ENCODE measurements around the gene ALKBH2.

The ALKBH2 gene

GRCh38 chr12:109115758-109116610, 22.7 kb upstream of the ALKBH2 start, which contains the start of gene ACACB:
Gene ACACB (plus strand): TSS chr12:109116587. CDS start chr12:109139406, 22,819 bp downstream.
- Histone ChIP-seq H3K27me3 (ENCODE audit: insufficient read depth, poor library complexity, severe bottlenecking) (no peaks in the 10 kb centered on the region), H3K27ac (replicated peaks) (peak within 1 kb of the TSS; percentile 60), H3K4me3 (replicated peaks; ENCODE audit: insufficient read depth, low read length) (no peak within 1 kb of the TSS)
- TF ChIP-seq GABPA (IDR thresholded peaks at IDR 0.05; ENCODE audit: low read depth) = no peak
- TF ChIP-seq POLR2AphosphoS5 (IDR thresholded peaks at IDR 0.05; ENCODE audit: low read depth) = peak; percentile 45; the same call in 1 of the 2 replicates
- peak in 1 of 2 experiments; percentile 80 for DNase-seq (ENCODE audit: low read depth in 1 of 2, low spot score in 1 of 2)

- no peak for DNase-seq (ENCODE audit: low read depth in 1 of 2, low spot score in 1 of 2)
- TF ChIP-seq CTCF (IDR thresholded peaks at IDR 0.05; ENCODE audit: insufficient read depth, low read length) (no peak), SPI1 (IDR thresholded peaks at IDR 0.05; ENCODE audit: borderline replicate concordance, low read depth) (no peak), POLR2AphosphoS5 (IDR thresholded peaks at IDR 0.05; ENCODE audit: low read depth) (no peak), REST (IDR thresholded peaks at IDR 0.05; ENCODE audit: insufficient replicate concordance, low read depth) (no peak), GABPA (IDR thresholded peaks at IDR 0.05; ENCODE audit: low read depth) (no peak)
- no peaks in the 10 kb centered on the region for H3K27me3 ChIP-seq (ENCODE audit: insufficient read depth, poor library complexity, severe bottlenecking)
- no peak overlapping the region for H3K4me3 ChIP-seq (replicated peaks; ENCODE audit: insufficient read depth, low read length)
- H3K27ac ChIP-seq (replicated peaks) = peak overlapping the region; percentile 60
Measured at GRCh38 chr12:109115404-109115757, 22.1 kb upstream of the ALKBH2 start.

- DNase-seq (ENCODE audit: low read depth in 1 of 2, low spot score in 1 of 2) = no peak
- Histone ChIP-seq H3K4me3 (replicated peaks; ENCODE audit: insufficient read depth, low read length) (no peak overlapping the region), H3K27me3 (ENCODE audit: insufficient read depth, poor library complexity, severe bottlenecking) (no peaks in the 10 kb centered on the region), H3K27ac (replicated peaks) (no peak overlapping the region)
- TF ChIP-seq GABPA (IDR thresholded peaks at IDR 0.05; ENCODE audit: low read depth) = no peak
- no peak for TF ChIP-seq REST (IDR thresholded peaks at IDR 0.05; ENCODE audit: insufficient replicate concordance, low read depth)
- no peak for TF ChIP-seq POLR2AphosphoS5 (IDR thresholded peaks at IDR 0.05; ENCODE audit: low read depth)
- TF ChIP-seq CTCF (IDR thresholded peaks at IDR 0.05; ENCODE audit: insufficient read depth, low read length) = no peak
Measured at GRCh38 chr12:109114644-109115043, 21.4 kb upstream of the ALKBH2 start.

- no peak for TF ChIP-seq POLR2AphosphoS5 (IDR thresholded peaks at IDR 0.05; ENCODE audit: low read depth)
- no peaks in the 10 kb centered on the region for H3K27me3 ChIP-seq (ENCODE audit: insufficient read depth, poor library complexity, severe bottlenecking)
- peak overlapping the region; percentile 21; the same call in 1 of the 2 replicates for H3K27ac ChIP-seq (replicated peaks)
- DNase-seq (ENCODE audit: low read depth in 1 of 2, low spot score in 1 of 2) = no peak
- H3K4me3 ChIP-seq (replicated peaks; ENCODE audit: insufficient read depth, low read length) = no peak overlapping the region
Measured at GRCh38 chr12:109113661-109114321, 20.5 kb upstream of the ALKBH2 start.

Measured in HL-60 (cell line).